Gastroesophageal sphincter (tissue), 3 donors: ENCODE results near the gene SIPA1.
A peak's percentile ranks its signal among the peaks of the same experiment; 100 is the strongest.

Experiments used
- EP300 ChIP-seq: sonication (generic); formaldehyde crosslinking; IDR thresholded peaks from one replicate; pipeline ENCODE4 v1.6.1; 2017; ENCODE audit warnings: antibody characterized with exemption, mild to moderate bottlenecking
- POLR2A ChIP-seq, 2 donors: fragments of 450-650 bp; IDR thresholded peaks; one replicate each; pipeline ENCODE4 v1.6.1; 2017; ENCODE audit warnings: antibody characterized with exemption in 2 of 2, mild to moderate bottlenecking in 2 of 2, moderate library complexity in 1 of 2
- TF ChIP-seq, protein P1 (sequence below), 4 experiments: fragments of 200-600 bp in 2 of 4; fragments of 450-650 bp in 2 of 4; sonication (generic) in 1 of 4; IDR thresholded peaks; one replicate each; pipeline ENCODE4 v1.5.1; 2017 to 2019; ENCODE audit warnings: antibody characterized with exemption in 4 of 4, mild to moderate bottlenecking in 2 of 4, moderate library complexity in 2 of 4

DNA sequence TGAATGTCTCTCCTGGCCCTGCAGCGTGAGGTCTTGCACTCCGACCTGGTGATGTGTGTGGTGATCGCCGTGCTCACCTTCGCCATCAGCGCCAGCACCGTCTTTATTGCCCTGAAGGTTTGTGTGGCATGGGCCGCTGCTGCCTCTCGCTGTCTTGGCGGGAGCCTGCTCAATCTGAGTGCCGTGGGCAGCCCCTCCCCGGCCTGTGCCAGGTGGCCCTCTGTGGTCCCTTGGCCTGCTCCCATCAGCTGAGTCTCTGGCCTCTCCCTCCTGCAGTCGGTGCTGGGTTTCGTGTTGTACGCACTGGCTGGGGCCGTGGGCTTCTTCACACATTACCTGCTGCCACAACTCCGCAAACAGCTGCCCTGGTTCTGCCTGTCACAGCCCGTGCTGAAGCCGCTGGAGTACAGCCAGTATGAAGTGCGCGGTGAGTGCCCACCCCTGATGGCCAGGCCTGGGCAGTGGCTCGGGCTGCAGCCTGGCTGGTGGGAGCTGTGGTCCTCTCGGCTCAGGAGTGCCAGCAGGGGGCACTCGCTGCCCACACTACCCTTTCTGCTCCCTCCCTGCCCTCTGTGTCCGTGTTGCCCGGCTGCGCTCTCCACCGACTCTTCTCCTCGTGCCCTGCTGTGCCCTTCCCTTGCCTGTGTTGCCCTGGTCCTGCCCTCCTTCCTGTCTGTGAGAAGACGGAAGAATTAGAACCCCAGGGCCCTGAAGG lies 12.1 kb upstream of the SIPA1 start:
- TF ChIP-seq, protein P1, sequence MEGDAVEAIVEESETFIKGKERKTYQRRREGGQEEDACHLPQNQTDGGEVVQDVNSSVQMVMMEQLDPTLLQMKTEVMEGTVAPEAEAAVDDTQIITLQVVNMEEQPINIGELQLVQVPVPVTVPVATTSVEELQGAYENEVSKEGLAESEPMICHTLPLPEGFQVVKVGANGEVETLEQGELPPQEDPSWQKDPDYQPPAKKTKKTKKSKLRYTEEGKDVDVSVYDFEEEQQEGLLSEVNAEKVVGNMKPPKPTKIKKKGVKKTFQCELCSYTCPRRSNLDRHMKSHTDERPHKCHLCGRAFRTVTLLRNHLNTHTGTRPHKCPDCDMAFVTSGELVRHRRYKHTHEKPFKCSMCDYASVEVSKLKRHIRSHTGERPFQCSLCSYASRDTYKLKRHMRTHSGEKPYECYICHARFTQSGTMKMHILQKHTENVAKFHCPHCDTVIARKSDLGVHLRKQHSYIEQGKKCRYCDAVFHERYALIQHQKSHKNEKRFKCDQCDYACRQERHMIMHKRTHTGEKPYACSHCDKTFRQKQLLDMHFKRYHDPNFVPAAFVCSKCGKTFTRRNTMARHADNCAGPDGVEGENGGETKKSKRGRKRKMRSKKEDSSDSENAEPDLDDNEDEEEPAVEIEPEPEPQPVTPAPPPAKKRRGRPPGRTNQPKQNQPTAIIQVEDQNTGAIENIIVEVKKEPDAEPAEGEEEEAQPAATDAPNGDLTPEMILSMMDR (IDR thresholded peaks at IDR 0.05) = peak in 3 of 4 experiments; percentile 53 to 77 (median 62)
- TF ChIP-seq POLR2A (IDR thresholded peaks at IDR 0.05) = no peak
- no peak for TF ChIP-seq EP300
